22Rv1 (cell line): Measurements from ENCODE around the gene SEC63.
"Not testable (repeated sequence)": the region's sequence is repeated elsewhere in the genome, so short reads cannot be mapped to it uniquely, and the experiment has no call there.

ENCODE experiments used
- ZFX ChIP-seq: fragments of 450-650 bp; IDR thresholded peaks from 2 replicates; pipeline ENCODE4 v1.6.1; 2017; ENCODE audit warnings: antibody characterized with exemption, borderline replicate concordance
- TF ChIP-seq, protein P1 (sequence below): fragments of 450-650 bp; IDR thresholded peaks from 2 replicates; pipeline ENCODE4 v1.5.1; 2017; ENCODE audit warnings: mild to moderate bottlenecking

DNA sequence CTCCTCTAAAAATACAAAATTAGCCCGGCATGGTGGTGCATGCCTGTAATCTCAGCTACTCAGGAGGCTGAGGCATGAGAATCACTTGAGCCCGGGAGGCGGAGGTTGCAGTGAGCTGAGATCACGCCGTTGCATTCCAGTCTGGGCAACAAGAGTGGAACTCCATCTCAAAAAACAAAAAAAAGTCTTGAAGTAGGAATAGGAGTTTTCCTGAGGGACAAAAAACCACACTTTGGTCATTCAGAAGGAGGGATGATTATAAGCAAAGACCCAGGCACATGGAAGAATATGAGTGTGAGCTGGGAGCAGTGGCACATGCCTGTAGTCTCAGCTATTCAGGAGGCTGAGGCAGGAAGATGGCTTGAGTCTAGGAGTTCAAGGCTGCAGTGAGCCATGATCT is 42.3 kb upstream of the SEC63 start:
- TF ChIP-seq, protein P1, sequence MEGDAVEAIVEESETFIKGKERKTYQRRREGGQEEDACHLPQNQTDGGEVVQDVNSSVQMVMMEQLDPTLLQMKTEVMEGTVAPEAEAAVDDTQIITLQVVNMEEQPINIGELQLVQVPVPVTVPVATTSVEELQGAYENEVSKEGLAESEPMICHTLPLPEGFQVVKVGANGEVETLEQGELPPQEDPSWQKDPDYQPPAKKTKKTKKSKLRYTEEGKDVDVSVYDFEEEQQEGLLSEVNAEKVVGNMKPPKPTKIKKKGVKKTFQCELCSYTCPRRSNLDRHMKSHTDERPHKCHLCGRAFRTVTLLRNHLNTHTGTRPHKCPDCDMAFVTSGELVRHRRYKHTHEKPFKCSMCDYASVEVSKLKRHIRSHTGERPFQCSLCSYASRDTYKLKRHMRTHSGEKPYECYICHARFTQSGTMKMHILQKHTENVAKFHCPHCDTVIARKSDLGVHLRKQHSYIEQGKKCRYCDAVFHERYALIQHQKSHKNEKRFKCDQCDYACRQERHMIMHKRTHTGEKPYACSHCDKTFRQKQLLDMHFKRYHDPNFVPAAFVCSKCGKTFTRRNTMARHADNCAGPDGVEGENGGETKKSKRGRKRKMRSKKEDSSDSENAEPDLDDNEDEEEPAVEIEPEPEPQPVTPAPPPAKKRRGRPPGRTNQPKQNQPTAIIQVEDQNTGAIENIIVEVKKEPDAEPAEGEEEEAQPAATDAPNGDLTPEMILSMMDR, result not testable (repeated sequence)
- not testable (repeated sequence) for TF ChIP-seq ZFX
